Measurements from ENCODE around the gene HMGN1.

Gene HMGN1

GRCh38 chr21:39296891-39297290 lies 52.0 kb downstream of the HMGN1 start:
- no peak for TF ChIP-seq CTCF (IDR thresholded peaks at IDR 0.05; ENCODE audit: insufficient read depth, missing control alignments)
- FAIRE-seq = no peak
- no peak for DNase-seq (ENCODE audit: insufficient read length, low spot score)

All from D721Med (cell line).